ENCODE data around the gene LAMTOR4. TPM values are rescaled to one million over a fixed set of nuclear protein-coding genes. Genes with fewer than 3 reads are reported as not detected.
"Not testable (repeated sequence)": the region's sequence is repeated elsewhere in the genome, so short reads cannot be mapped to it uniquely, and the experiment has no call there.

The LAMTOR4 gene
- total and polyA plus RNA-seq, 2 of the 13 experiments (the other 11 are each of a cell fraction or from before 2014, with no cell fraction given) = 115 to 118 TPM

GRCh38 chr7:100191775-100192174, 43.1 kb downstream of the LAMTOR4 start:
- in situ Hi-C loops (cut with HindIII; ENCODE audit: extremely low pct_ligation_motif_present, low pct_unique_long_range_greater_than_20kb) = no loop called here
- Histone ChIP-seq H3K9me3 (ENCODE audit: low read length) (no peaks in the 10 kb centered on the region), H4K20me1 (ENCODE audit: insufficient read depth, low read length) (no peaks in the 10 kb centered on the region), H3K27me3 (ENCODE audit: control insufficient read depth in 1 of 2, insufficient read depth in 2 of 2, low read length in 2 of 2) (peaks cover 1 to 4% of the 10 kb centered on the region in 2 experiments; a peak in 2 of 5 replicates), H3K4me1 (ENCODE audit: insufficient read depth, low read length) (peaks cover 8% of the 10 kb centered on the region; the same call in 1 of the 2 replicates), H3K9ac (ENCODE audit: insufficient read depth, low read depth, low read length) (no peak overlapping the region), H2AFZ (ENCODE audit: low read length) (no peak overlapping the region), H3K79me2 (ENCODE audit: insufficient read depth, low read length) (no peaks in the 10 kb centered on the region), H3K36me3 (replicated peaks in 1 of 2; ENCODE audit: control insufficient read depth in 1 of 2, insufficient read depth in 2 of 2, low read length in 2 of 2) (no peaks in the 10 kb centered on the region), H3K4me2 (ENCODE audit: low read depth, low read length) (no peak overlapping the region), H3K27ac (ENCODE audit: extremely low read length, insufficient read depth, low read length) (no peak overlapping the region), H3K4me3 (replicated peaks in 1 of 3; ENCODE audit: insufficient read depth in 1 of 3, low read depth in 2 of 3, low read length in 3 of 3) (no peak overlapping the region)
- ChIA-PET POLR2A (no interaction called here), CTCF (ENCODE audit: low intra/inter-chr PET ratio, low total read pairs) (no interaction called here)
- TF ChIP-seq REL (CRISPR knock-in tag; conservative IDR thresholded peaks at IDR 0.05) (no peak), E2F2 (CRISPR knock-in tag; IDR thresholded peaks at IDR 0.05; ENCODE audit: borderline replicate concordance) (no peak), KDM2A (CRISPR knock-in tag; IDR thresholded peaks at IDR 0.05; ENCODE audit: borderline replicate concordance, low read depth) (no peak), IRF2 (CRISPR knock-in tag; IDR thresholded peaks at IDR 0.05) (no peak), PTBP1 (IDR thresholded peaks at IDR 0.05; ENCODE audit: low read depth, low read length, poor library complexity, severe bottlenecking) (no peak), ZNF883 (CRISPR knock-in tag; IDR thresholded peaks at IDR 0.05; ENCODE audit: not compliant biosample characterization) (no peak), KLF6 (CRISPR knock-in tag; IDR thresholded peaks at IDR 0.05) (no peak)
- TF ChIP-seq, protein P1, sequence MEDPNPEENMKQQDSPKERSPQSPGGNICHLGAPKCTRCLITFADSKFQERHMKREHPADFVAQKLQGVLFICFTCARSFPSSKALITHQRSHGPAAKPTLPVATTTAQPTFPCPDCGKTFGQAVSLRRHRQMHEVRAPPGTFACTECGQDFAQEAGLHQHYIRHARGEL (CRISPR knock-in tag; IDR thresholded peaks at IDR 0.05) = no peak
- WGBS (ENCODE audit: low lambda C conversion rate) = 30% methylated on average over 2 of the region's 2 CpGs
- DNase-seq (ENCODE audit: low spot score) = no peak
- intact Hi-C loops (cut with micrococcal nuclease; ENCODE audit: unreplicated experiment) = no loop called here
- no peak for ATAC-seq
- no TSS peak for BruUV-seq (replicated peaks)
- no peak for FAIRE-seq

DNA sequence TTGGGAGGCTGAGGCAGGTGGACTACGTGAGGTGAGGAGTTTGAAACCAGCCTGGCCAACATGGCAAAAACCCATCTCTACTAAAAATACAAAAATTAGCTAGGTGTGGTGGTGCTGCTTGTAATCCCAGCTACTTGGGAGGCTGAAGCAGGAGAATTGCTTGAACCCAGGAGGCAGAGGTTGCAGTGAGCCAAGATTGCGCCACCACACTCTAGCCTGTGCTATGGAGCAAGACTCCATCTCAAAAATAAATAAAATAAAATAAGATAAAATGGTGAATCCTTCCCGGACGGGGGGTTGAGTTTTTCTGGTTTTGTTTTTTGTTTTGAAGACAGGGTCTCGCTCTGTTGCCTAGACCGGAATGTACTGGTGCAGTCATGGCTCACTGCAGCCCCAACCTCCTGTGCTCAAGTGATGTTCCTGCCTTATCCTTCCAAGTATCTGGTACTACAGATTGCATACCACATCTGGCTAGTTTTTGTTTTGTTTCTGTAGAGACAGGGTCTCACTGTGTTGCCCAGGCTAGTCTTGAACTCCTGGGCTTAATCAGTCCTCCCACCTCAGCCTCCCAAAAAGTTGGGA, 43.7 kb downstream of the LAMTOR4 start:
- CTCF ChIA-PET (ENCODE audit: low intra/inter-chr PET ratio, low total read pairs); ATAC-seq; DNase-seq (ENCODE audit: low spot score); BruUV-seq (replicated peaks); H3K4me3 ChIP-seq (replicated peaks in 1 of 3; ENCODE audit: insufficient read depth in 1 of 3, low read depth in 2 of 3, low read length in 3 of 3); H3K9ac ChIP-seq (ENCODE audit: insufficient read depth, low read depth, low read length); intact Hi-C loops (cut with micrococcal nuclease; ENCODE audit: unreplicated experiment); H3K4me2 ChIP-seq (ENCODE audit: low read depth, low read length); H3K36me3 ChIP-seq (replicated peaks in 1 of 2; ENCODE audit: control insufficient read depth in 1 of 2, insufficient read depth in 2 of 2, low read length in 2 of 2); H2AFZ ChIP-seq (ENCODE audit: low read length); H3K27ac ChIP-seq (ENCODE audit: extremely low read length, insufficient read depth, low read length); H3K27me3 ChIP-seq (ENCODE audit: control insufficient read depth in 1 of 2, insufficient read depth in 2 of 2, low read length in 2 of 2); H4K20me1 ChIP-seq (ENCODE audit: insufficient read depth, low read length); H3K79me2 ChIP-seq (ENCODE audit: insufficient read depth, low read length); H3K9me3 ChIP-seq (ENCODE audit: low read length); in situ Hi-C loops (cut with HindIII; ENCODE audit: extremely low pct_ligation_motif_present, low pct_unique_long_range_greater_than_20kb); H3K4me1 ChIP-seq (ENCODE audit: insufficient read depth, low read length); POLR2A ChIA-PET; FAIRE-seq: not testable (repeated sequence)
- 47% methylated on average over 6 of the region's 6 CpGs for WGBS (ENCODE audit: low lambda C conversion rate)
